ENCODE measurements around the gene ARMC7.
"Not testable (repeated sequence)": the region's sequence is repeated elsewhere in the genome, so short reads cannot be mapped to it uniquely, and the experiment has no call there.

Gene ARMC7

GRCh38 chr17:75130632-75131277, 21.0 kb downstream of the ARMC7 start:
- peak; percentile 51 for DNase-seq

GRCh38 chr17:75131278-75132017, 21.7 kb downstream of the ARMC7 start, which contains the start of gene NT5C:
Gene NT5C, minus strand, starts transcription at chr17:75131742. Its CDS starts 35 bp downstream, at chr17:75131707.
- peak; percentile 61 for DNase-seq

- not testable (repeated sequence) for DNase-seq
Measured at GRCh38 chr17:75132018-75133000, 22.5 kb downstream of the ARMC7 start.

- DNase-seq = no peak
Measured at GRCh38 chr17:75133001-75133400, 23.2 kb downstream of the ARMC7 start.

- DNase-seq = not testable (repeated sequence)
Measured at GRCh38 chr17:75133607-75134347, 24.0 kb downstream of the ARMC7 start.

GRCh38 chr17:75135452-75135851, 25.7 kb downstream of the ARMC7 start:
- no peak for DNase-seq

GRCh38 chr17:75135946-75136345, 26.2 kb downstream of the ARMC7 start:
- no peak for DNase-seq

GRCh38 chr17:75137762-75138161, 28.0 kb downstream of the ARMC7 start:
- DNase-seq = not testable (repeated sequence)

GRCh38 chr17:75138519-75138918, 28.8 kb downstream of the ARMC7 start:
- DNase-seq = no peak

- no peak for DNase-seq
Measured at GRCh38 chr17:75142236-75142971, 32.6 kb downstream of the ARMC7 start.

- no peak for DNase-seq
Measured at GRCh38 chr17:75144816-75145512, 35.2 kb downstream of the ARMC7 start.

- DNase-seq = no peak
Measured at GRCh38 chr17:75146592-75146991, 36.8 kb downstream of the ARMC7 start.

GRCh38 chr17:75147878-75148546, 38.2 kb downstream of the ARMC7 start:
- no peak for DNase-seq

GRCh38 chr17:75151930-75152329, 42.2 kb downstream of the ARMC7 start:
- DNase-seq = no peak

- DNase-seq = no peak
Measured at GRCh38 chr17:75152523-75152921, 42.8 kb downstream of the ARMC7 start.

GRCh38 chr17:75152922-75153779, 43.4 kb downstream of the ARMC7 start:
- no peak for DNase-seq

- DNase-seq = no peak
Measured at GRCh38 chr17:75153780-75154194, 44.0 kb downstream of the ARMC7 start.

GRCh38 chr17:75154195-75155106, 44.7 kb downstream of the ARMC7 start, which contains the start of gene JPT1:
Gene JPT1, minus strand, starts transcription at chr17:75154512. Its CDS starts 115 bp downstream, at chr17:75154397.
- peak; percentile 99 for DNase-seq
